Hepatocyte (in vitro differentiated cells): Measurements from ENCODE around the gene CCDC136. TPM values are rescaled to one million over a fixed set of nuclear protein-coding genes. Genes with fewer than 3 reads are reported as not detected.

ENCODE experiments used
- DNase-seq: peaks from one replicate; pipeline ENCODE4 v3.0.0-alpha.2; 2016; ENCODE audit warnings: low spot score
- H2AFZ ChIP-seq: fragments of 200-600 bp; sonication (generic); 2 replicates; pipeline ENCODE4 v1.6.0; 2016; ENCODE audit warnings: antibody characterized with exemption, mild to moderate bottlenecking
- H3K27ac ChIP-seq: fragments of 200-600 bp; sonication (generic); 2 replicates; pipeline ENCODE4 v1.5.1; 2016; ENCODE audit warnings: mild to moderate bottlenecking
- H3K27me3 ChIP-seq: fragments of 200-600 bp; sonication (generic); 2 replicates; pipeline ENCODE4 v1.6.1; 2016
- H3K36me3 ChIP-seq: fragments of 200-600 bp; sonication (generic); replicated peaks from 2 replicates; pipeline ENCODE4 v1.5.1; 2016; ENCODE audit warnings: low read depth; ENCODE audit not compliant: insufficient read depth
- H3K4me1 ChIP-seq: fragments of 200-600 bp; sonication (generic); 2 replicates; pipeline ENCODE4 v1.5.1; 2016; ENCODE audit warnings: mild to moderate bottlenecking, moderate library complexity; ENCODE audit not compliant: insufficient read depth
- H3K4me2 ChIP-seq: fragments of 200-600 bp; sonication (generic); 2 replicates; pipeline ENCODE4 v1.6.0; 2016
- H3K4me3 ChIP-seq: fragments of 200-600 bp; sonication (generic); 2 replicates; pipeline ENCODE4 v1.5.1; 2016; ENCODE audit warnings: mild to moderate bottlenecking
- H3K79me2 ChIP-seq: fragments of 200-600 bp; sonication (generic); 2 replicates; pipeline ENCODE4 v1.6.0; 2017; ENCODE audit warnings: mild to moderate bottlenecking
- H3K9me2 ChIP-seq: fragments of 200-600 bp; sonication (generic); replicated peaks from 2 replicates; pipeline ENCODE4 v1.6.0; 2017; ENCODE audit warnings: mild to moderate bottlenecking; ENCODE audit not compliant: insufficient read depth
- H3K9me3 ChIP-seq: fragments of 200-600 bp; sonication (generic); 2 replicates; pipeline ENCODE4 v1.5.1; 2016; ENCODE audit warnings: low read depth, mild to moderate bottlenecking
- H4K20me1 ChIP-seq: fragments of 200-600 bp; sonication (generic); 2 replicates; pipeline ENCODE4 v1.6.0; 2016; ENCODE audit warnings: mild to moderate bottlenecking; ENCODE audit not compliant: insufficient read depth, poor library complexity, severe bottlenecking
- EZH2 ChIP-seq: fragments of 200-600 bp; sonication (generic); IDR thresholded peaks from 2 replicates; pipeline ENCODE4 v1.6.1; 2016; ENCODE audit warnings: antibody characterized with exemption, mild to moderate bottlenecking, borderline replicate concordance
- EZH2phosphoT487 ChIP-seq: fragments of 200-600 bp; sonication (generic); IDR thresholded peaks from one replicate; pipeline ENCODE4 v1.6.1; 2018; ENCODE audit warnings: antibody characterized with exemption, mild to moderate bottlenecking, low read depth, moderate library complexity; ENCODE audit not compliant: unreplicated experiment, severe bottlenecking
- WGBS: methylation state at CpG from one replicate; pipeline ENCODE4 v1.1.6; 2016; ENCODE audit warnings: low lambda C conversion rate; ENCODE audit errors: missing lambda C conversion rate; 5-methylcytosine and 5-hydroxymethylcytosine counted together
- polyA plus RNA-seq: library from polyadenylated mRNA; unstranded; fragments of >200 nt; fragmentation: Nextera tagmentation; extraction: Ambion mirVana; gene quantifications from 2 replicates; pipeline ENCODE4 v1.2.1, GENCODE V29; 2016
- total RNA-seq: library from RNA; depleted of rRNA; stranded (reverse); fragments of >200 nt; gene quantifications from 2 replicates; pipeline ENCODE4 v1.2.3, GENCODE V29; 2014
- TF ChIP-seq, protein P1 (sequence below): fragments of 200-600 bp; sonication (generic); IDR thresholded peaks from 2 replicates; pipeline ENCODE4 v1.5.1; 2016; ENCODE audit warnings: antibody characterized with exemption, mild to moderate bottlenecking; ENCODE audit not compliant: poor library complexity

The CCDC136 gene
- total and polyA plus RNA-seq, 2 experiments from 2014 or later: 3.8 to 5.6 TPM

GRCh38 chr7:128744366-128744905, 47.3 kb upstream of the CCDC136 start:
- no peak for DNase-seq
- H4K20me1 ChIP-seq: peaks cover 94% of the 10 kb centered on the region
- H3K27ac ChIP-seq: no peak overlapping the region
- H3K79me2 ChIP-seq: peaks cover 100% of the 10 kb centered on the region
- no peak overlapping the region for H3K4me3 ChIP-seq
- no peaks in the 10 kb centered on the region for H3K9me3 ChIP-seq
- H3K9me2 ChIP-seq: no peaks in the 10 kb centered on the region
- no peak overlapping the region for H2AFZ ChIP-seq
- no peak overlapping the region for H3K4me2 ChIP-seq
- 81% methylated on average over 2 of the region's 2 CpGs for WGBS
- H3K27me3 ChIP-seq: no peaks in the 10 kb centered on the region
- no peaks in the 10 kb centered on the region for H3K36me3 ChIP-seq
- peaks cover 26% of the 10 kb centered on the region for H3K4me1 ChIP-seq
- TF ChIP-seq EZH2: no peak
- no peak for TF ChIP-seq EZH2phosphoT487
- TF ChIP-seq, protein P1, sequence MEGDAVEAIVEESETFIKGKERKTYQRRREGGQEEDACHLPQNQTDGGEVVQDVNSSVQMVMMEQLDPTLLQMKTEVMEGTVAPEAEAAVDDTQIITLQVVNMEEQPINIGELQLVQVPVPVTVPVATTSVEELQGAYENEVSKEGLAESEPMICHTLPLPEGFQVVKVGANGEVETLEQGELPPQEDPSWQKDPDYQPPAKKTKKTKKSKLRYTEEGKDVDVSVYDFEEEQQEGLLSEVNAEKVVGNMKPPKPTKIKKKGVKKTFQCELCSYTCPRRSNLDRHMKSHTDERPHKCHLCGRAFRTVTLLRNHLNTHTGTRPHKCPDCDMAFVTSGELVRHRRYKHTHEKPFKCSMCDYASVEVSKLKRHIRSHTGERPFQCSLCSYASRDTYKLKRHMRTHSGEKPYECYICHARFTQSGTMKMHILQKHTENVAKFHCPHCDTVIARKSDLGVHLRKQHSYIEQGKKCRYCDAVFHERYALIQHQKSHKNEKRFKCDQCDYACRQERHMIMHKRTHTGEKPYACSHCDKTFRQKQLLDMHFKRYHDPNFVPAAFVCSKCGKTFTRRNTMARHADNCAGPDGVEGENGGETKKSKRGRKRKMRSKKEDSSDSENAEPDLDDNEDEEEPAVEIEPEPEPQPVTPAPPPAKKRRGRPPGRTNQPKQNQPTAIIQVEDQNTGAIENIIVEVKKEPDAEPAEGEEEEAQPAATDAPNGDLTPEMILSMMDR: no peak

DNA sequence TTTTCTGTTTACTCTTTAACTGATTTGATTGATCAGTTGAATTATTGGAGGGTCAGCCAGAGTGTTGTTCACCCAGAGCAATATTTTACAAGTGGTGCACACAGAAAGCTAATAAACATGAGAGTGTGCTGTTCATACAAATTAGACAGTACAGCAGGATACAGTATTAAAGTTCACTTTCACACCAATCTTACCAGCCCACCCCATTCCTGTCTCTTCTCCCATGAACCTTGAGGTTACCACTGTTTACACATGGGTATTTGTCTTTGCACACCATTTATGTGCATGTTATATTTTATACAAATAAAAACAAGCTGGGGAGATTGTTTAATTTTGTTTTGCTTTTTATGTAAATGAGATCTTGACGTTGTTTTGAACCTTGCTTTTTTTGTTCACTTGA, 46.1 kb upstream of the CCDC136 start:
- Histone ChIP-seq H2AFZ (no peak overlapping the region), H3K27me3 (no peaks in the 10 kb centered on the region), H3K27ac (no peak overlapping the region), H3K36me3 (no peaks in the 10 kb centered on the region), H3K4me3 (no peak overlapping the region), H4K20me1 (peaks cover 95% of the 10 kb centered on the region), H3K4me1 (peaks cover 23% of the 10 kb centered on the region), H3K4me2 (no peak overlapping the region), H3K9me2 (no peaks in the 10 kb centered on the region), H3K79me2 (peaks cover 99% of the 10 kb centered on the region), H3K9me3 (no peaks in the 10 kb centered on the region)
- TF ChIP-seq EZH2phosphoT487 (no peak), EZH2 (no peak)
- TF ChIP-seq, protein P1: no peak
- 91% methylated on average over 1 of the region's 1 CpG for WGBS
- DNase-seq: no peak

DNA sequence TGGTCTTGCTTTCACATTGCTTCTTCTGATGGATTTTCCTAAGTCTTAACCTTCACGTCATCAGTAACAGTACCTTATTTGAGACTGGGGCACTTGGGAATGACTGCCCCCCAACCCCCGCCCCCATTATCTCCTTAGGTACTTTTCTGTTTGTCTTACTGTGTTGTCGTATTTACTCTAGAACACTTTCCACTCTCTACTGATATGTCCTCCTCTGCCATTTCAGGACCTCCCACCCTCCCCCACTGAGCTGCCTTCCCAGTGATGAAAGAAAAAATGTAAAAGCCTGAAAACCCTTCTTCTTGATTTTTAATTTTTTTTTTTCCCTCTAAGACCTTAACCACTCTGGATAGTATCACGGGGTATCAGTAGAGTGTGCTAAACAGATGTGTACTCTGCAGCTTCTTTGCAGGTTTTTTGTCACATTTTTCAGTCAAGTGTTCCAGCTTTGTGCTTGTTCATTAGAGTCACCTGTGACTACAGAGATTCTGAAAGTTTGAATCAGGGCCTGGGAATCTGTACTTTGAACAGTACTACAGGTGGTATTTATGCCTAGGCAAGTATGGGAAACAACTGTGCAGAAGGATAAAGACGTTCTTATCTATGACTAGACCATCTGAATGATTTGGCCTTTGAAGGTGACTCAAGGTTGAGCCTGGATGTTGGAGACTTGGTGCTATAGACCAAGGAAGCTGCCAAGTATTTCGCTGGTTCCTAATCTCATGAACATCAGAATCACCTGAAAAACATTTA, 44.3 kb upstream of the CCDC136 start:
- 68% methylated on average over 6 of the region's 6 CpGs for WGBS
- no peaks in the 10 kb centered on the region for H3K27me3 ChIP-seq
- H3K4me3 ChIP-seq: no peak overlapping the region
- peak; percentile 20 for DNase-seq
- H4K20me1 ChIP-seq: peaks cover 90% of the 10 kb centered on the region
- H3K27ac ChIP-seq: peak overlapping the region; percentile 31
- H3K9me3 ChIP-seq: no peaks in the 10 kb centered on the region
- TF ChIP-seq EZH2phosphoT487: no peak
- H3K4me2 ChIP-seq: peak overlapping the region; percentile 41
- H3K9me2 ChIP-seq: no peaks in the 10 kb centered on the region
- H2AFZ ChIP-seq: no peak overlapping the region
- peaks cover 8% of the 10 kb centered on the region for H3K4me1 ChIP-seq
- peaks cover 99% of the 10 kb centered on the region for H3K79me2 ChIP-seq
- no peaks in the 10 kb centered on the region for H3K36me3 ChIP-seq

DNA sequence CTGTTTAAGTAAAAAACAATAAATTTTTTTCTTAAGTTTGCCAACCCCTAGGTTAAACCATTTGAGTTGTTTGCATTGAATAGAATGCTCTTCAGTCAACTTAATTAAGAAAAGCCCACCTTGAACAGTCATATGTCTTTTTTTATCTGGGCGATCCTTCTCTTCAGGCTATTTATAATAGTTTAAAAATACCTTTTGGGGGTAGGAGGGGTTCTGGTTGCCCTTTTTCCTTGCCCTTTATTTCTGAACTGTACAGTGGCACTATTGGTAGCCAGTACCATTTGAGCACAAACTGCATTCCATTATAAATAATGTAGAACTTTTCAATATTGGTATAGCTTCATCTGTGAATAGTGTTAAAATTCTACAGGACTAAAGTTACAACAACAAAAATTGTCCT, 39.5 kb upstream of the CCDC136 start:
- WGBS: 96% methylated on average over 1 of the region's 1 CpG
- Histone ChIP-seq H3K4me2 (no peak overlapping the region), H3K79me2 (peaks cover 98% of the 10 kb centered on the region)

More for the DNA sequence above, 39.5 kb upstream of the CCDC136 start:
- Histone ChIP-seq H3K27ac (no peak overlapping the region), H3K27me3 (no peaks in the 10 kb centered on the region), H3K4me1 (peaks cover 14% of the 10 kb centered on the region), H2AFZ (no peak overlapping the region), H3K9me2 (no peaks in the 10 kb centered on the region), H4K20me1 (peaks cover 82% of the 10 kb centered on the region), H3K36me3 (no peaks in the 10 kb centered on the region), H3K4me3 (no peak overlapping the region), H3K9me3 (no peaks in the 10 kb centered on the region)
- TF ChIP-seq EZH2 (no peak), EZH2phosphoT487 (no peak)
- TF ChIP-seq, protein P1: no peak
- DNase-seq: no peak
